GM19193 (cell line): ENCODE data around the gene PYHIN1.

Source experiments
- POLR2A ChIP-seq: IDR thresholded peaks from 4 replicates; pipeline ENCODE4 v1.6.1; 2011; ENCODE audit not compliant: insufficient read depth, insufficient read length; ENCODE audit errors: extremely low read depth

PYHIN1 gene

DNA sequence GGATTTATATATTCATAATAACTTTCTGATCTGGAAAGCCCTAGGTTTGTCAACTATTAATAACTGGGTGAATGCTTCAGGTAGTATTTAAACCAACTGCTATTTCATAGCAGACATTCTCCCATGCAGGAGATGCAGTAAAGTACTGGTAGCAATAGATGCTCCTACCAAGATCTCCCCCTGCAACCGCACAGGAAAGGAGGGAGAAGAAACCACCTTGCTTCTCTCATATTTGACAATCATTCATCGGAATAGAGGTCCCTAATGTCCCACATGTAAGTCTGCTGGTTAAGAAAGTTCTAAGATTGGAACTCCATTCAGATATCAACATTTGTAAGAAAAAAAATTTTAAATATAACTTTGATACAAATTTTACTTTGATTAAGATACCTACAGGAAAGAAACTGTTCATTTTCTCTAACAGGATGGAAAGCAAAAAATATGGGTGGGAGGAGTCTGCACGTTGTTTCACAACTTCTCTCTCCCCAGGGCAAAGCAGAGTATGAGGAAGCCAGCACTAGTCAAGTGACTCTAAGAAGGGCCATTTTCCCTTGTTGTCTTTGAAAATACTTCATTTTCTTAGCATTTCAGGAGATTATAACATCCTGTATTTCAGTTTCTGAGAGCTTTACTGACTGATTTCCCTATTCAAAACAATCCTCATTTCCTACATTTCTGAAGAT lies at the start of gene PYHIN1:
TSS of gene PYHIN1 (plus strand) at position 498 of the 683 bp plus-strand sequence. CDS start 5,359 bp downstream, outside the sequence.
- no peak for TF ChIP-seq POLR2A

DNA sequence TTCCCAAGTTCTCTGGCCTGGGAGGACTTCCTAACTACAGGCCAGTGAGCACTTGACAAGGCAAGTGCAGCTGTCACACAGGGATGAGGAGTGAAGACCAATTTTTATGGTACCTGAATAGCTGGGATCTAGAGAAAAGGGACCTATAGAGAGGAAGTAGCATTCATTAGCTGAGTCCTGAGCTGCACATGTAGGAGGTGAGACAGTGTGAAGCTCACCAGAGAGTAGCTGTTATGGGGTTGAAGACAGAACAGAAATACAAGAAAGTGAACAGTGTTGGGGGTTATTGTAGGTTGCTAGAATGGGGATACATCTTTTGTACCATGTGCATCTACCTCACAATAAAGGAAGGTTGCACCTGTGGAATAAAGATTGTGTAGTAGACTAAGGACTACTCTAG lies 37.7 kb upstream of the PYHIN1 start:
- no peak for TF ChIP-seq POLR2A

DNA sequence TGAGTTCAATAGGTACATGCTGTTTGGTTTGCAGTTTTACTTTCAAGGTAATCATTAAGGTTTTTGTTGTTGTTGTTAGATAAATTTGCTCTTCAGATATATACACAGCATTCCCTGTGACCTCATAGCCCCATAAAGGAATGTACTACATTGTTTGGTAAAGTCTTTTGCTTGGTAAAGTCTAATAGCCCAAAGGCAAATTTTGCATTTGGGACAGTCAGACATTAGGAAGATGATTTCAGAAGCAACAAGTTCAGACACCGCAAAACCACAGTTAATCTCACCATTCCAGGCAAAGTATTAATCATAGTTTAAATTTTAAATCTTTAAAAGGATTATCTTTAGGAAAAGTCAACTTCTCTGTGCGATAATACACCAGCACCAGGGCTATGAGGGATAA lies 32.6 kb upstream of the PYHIN1 start:
- no peak for TF ChIP-seq POLR2A

DNA sequence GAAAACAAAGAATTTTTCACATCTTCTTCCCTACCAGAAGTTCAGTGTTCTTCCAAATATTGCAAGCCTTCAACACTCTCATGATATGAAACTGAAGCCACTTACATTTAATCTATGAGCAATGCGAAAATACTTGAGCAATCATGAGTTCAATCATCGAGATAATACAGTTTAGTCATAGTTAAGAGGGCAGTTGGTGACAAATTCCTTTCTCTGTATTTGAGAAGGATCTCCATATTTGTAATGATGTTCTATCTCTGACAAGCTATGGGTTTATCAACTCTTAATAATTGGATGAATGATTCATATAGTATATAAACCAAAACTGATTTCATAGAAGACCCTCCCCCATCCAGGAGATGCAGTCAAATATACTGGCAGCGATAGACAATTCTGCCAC lies 29.7 kb upstream of the PYHIN1 start:
- TF ChIP-seq POLR2A = no peak

DNA sequence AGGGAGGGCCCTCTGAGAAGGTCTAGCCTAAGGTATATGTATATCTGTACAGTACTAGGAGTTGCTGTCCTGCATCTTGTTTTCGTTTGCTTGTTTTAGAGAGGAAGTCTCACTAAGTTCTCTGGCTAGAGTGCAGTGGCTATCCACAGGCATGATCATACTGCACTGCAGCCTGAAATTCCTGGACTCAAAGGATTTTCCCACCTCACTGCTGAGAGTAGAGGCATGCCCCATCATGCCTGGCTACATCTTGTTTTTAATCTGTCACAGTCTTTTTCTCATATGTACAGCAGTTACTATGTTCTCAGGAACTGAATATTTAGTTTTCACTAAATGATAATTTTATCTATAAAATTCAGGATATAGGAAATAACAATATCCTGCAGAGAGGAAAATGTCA lies 15.3 kb upstream of the PYHIN1 start:
- TF ChIP-seq POLR2A = no peak

DNA sequence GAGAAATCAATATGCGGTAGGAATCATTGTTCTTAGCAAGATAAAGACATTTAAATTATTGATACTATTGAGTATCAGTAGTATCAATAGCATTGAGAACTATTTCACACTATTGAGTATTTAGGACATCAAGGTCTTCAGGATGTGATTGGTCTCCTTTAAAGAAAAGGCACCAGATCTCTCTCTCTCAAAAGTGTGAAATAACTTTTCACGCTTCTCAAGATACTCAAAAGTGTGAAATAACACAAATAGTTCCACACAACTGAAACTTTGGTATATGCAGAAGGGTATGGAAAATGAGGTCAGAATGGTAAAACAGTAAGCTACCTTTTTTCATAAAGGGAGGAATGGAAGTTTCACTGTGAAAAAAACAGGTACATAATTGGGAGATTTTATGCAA lies 6.7 kb upstream of the PYHIN1 start:
- TF ChIP-seq POLR2A = no peak

DNA sequence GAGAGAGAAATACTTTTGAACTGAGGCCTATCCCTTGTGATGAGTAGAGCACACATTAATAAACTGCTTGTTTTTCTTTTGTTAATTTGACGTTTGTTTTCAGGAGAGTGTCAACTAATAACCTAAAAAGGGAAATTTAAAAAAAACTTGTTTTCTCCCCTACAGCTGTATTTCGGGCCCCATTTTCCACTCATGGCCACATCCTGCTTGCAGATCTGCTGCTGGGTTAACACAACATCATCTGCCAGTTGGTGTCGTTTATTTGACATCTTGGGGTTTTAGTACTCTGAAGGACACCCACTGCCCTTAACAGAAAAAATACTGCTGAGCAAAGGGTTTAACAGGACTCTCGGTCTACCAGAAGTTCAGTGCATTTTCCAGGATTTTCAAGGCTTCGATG lies 848 bp upstream of the PYHIN1 start:
- no peak for TF ChIP-seq POLR2A

DNA sequence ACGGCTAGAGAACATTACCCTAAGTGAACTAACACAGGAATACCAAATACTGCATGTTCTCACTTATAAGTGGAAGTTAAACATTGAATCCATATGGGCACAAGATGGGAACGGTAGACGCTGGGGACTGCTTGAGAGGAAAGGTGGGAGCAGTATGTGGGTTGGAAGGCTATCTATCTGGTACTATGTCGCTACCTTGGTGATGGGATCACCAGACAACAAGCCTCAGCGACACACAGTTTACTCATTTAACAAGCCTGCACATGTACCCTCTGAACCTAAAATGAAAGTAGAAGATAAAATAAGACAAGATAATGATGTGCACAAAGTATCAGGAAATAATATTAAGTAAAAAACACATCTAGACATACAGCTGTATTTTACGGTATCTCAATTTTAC lies 819 bp downstream of the PYHIN1 start:
- TF ChIP-seq POLR2A = no peak

DNA sequence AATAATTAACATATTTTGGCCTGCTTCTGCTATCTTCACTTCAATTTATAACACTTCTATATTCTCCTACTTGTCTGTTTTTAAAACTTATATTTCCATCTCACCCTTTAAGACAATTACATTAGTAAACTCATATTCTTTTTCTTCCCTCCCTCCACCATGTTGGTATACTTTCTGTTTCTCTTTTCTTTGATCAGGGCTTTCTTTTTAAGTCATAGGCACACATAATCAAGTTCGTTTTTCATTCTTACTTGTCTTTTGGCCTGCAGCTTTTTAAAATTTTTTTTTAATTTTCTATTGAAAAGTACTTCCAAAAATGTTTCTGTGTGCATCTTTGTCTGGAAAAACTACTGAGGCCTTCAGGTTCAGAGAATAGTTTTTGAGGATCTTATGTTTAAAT lies 2.3 kb downstream of the PYHIN1 start:
- no peak for TF ChIP-seq POLR2A

DNA sequence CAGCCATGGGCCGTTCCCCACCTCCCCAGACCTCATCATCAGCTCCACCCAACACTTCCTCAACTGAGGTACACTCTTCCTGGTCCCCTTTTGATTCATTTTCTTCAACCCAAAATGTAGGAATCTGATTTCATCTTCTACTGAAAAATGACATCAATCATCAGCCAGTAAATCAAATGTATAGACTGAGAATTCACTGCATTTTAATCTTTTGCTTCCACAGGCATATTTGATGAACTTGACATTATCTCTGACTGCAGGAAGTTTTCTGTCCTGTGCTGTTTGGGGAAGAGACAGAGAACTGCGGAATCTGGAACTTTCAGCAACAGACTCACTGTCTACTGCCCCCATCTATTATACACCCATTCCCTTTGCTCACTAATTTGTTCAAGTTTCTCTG lies 7.8 kb downstream of the PYHIN1 start:
- TF ChIP-seq POLR2A = no peak

DNA sequence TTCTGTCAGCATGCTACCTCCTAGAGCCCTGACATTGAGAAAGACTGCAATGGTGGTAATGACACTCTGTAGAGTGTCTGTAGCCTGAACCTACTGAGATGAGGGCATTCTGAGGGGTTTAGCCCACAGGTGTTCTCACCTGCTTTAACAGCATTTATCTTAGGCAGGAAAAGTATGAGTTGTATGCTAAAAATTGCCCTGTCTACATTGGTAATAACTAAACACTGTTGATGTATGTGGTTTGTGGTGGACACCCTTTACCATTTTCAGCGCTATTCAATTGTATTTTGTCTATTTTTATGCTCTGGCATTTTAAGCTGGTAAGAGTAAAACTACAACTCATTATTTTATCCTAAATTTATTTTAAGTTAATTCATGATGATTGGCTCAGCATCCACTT lies 10.0 kb downstream of the PYHIN1 start:
- no peak for TF ChIP-seq POLR2A

DNA sequence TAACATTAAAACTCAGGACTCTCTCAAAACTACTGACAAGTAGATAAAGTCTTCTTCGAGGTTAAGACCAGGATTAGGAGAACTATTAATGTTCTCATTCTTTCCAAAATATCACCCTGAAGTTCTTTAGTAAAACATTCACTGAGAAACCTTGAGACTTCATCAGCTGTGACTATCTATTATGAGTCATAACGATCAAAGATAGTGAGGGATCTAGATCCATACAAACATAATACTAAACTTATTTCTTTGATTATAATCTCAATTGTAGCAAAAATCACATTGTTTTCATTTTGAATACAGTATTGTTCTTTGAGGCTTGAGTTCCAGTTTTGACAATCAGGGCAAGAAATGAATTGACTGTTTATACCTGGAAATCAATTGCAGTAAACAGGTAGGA lies 11.1 kb downstream of the PYHIN1 start:
- no peak for TF ChIP-seq POLR2A

DNA sequence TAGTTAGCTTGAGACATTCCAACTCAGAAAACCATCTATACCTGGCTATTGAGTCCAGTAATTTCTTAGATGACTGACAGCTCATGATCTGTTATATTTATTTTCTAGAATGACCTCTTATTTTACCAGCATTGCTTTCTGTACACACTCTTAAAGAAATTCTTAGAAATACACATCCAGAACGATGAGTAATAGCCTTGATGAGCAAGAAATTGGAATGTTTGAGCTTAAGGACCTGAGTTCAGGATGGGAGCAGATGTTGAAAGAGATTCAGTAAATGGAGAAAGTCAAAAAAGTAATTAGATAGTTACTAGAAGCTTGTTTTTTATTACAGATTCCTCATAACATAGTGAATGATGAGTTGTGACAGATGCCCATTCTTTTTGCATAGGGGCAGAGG lies 11.7 kb downstream of the PYHIN1 start:
- TF ChIP-seq POLR2A = no peak

DNA sequence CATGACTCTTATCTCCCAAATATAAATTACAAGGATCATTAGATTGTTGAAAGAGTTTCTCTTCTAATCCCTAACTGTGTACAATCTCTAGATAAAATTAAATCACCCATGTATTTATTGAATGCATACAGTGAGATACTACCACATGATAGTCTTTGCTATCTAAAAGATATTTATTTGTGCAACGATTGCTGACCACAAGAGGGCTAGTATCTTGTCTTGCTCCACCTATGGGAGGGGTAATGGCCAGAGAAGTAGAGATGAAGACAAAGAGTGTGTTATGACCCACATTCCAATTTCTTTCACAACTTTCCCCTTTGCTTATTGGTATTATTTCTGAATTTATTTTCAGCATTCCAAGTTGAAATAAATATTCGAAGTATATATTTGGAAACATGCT lies 13.7 kb downstream of the PYHIN1 start:
- no peak for TF ChIP-seq POLR2A

DNA sequence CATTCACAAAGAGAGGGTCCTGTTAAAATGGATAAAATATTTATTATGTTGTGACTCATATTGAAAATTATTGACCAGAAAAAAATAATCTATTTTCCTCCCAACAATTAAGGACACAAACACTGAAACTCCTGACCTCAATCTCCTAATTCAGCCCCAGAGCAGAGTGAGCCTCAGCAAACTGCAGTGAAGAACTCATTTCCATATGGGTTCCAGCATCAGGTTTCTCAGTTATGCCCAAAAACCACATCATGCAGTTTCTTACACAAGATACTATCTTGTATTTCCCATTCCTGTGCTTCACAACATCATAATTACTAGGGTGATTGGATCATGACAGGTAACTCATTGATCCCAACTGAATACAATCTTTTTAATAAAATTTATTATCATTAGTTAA lies 15.4 kb downstream of the PYHIN1 start:
- TF ChIP-seq POLR2A = no peak

DNA sequence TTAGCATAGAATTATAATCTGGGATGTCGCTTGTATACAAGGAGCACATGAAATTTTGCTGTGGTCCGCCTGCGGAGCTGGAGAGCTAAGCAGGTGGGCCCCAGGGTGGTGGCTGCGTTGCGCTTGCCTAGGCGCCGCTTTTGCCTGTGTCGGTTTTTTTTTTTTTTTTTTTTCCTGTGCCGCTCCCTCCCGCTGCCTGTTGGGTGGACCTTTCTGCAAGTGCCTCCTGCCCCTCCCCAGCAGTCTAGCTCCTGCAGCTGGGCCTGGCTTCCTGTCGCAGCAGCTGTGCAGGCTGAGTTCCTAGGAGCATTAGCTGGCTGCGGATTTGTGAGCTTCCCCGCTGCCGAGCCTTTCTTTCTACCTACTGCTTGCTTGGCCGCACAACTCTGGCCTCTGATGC lies 20.6 kb downstream of the PYHIN1 start:
- TF ChIP-seq POLR2A = no peak

DNA sequence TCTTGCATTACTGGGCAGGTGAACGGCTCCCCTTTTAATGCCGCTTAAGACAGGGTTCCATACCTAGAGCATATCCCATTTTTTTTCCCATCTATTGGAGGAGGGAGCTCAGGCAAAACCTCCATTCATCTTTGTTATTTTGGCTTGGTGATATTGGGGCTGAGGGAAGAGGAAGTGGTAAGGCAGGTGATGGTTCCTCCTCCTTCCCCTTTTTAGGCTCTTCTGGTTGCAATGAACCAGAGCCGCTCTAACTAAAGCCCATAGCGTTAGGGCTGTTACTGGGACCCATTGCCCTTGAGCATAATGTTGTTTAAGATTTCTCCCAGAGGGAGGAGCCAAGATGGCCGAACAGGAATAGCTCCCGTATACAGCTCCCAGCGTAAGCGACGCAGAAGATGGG lies 21.1 kb downstream of the PYHIN1 start:
- no peak for TF ChIP-seq POLR2A

DNA sequence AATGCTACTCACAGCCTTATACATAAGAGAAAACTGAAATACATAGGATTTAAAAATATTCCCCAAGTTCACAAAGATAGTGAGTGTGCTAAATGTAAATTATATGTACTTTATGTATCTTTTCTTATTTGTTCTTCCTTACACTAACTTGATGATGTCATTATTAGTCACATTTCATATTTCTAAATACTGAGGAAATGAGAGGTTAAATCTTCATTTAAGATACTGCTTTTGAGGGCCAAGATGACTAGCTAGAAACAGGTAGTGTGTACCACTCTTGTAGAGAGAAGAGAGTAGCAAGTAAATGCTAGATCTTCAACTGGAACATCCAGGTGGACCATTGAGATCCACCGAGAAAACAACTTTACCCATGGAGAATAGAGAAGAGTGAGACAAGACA lies 29.8 kb downstream of the PYHIN1 start:
- no peak for TF ChIP-seq POLR2A

DNA sequence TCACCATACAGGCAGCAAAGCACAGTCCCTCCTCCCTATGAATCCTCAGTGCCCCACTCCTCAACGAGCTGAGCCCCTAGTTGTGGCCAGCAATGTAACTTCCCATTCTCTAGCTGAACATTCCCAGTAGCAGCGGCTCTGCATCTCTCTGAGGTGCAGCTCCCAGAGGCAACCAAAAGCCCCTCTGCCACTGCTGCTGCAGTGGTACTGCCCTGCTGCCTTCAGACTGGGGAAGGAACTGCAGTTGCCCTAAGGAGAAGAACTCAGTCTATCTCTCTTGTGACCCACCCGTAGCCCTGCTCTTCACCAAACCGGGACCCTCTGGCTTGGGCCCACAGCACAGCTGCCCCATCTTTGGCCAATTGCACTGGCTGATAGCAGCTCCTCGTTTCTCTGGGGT lies 31.6 kb downstream of the PYHIN1 start:
- no peak for TF ChIP-seq POLR2A
